ENCODE results near the gene RPGRIP1.

DNA sequence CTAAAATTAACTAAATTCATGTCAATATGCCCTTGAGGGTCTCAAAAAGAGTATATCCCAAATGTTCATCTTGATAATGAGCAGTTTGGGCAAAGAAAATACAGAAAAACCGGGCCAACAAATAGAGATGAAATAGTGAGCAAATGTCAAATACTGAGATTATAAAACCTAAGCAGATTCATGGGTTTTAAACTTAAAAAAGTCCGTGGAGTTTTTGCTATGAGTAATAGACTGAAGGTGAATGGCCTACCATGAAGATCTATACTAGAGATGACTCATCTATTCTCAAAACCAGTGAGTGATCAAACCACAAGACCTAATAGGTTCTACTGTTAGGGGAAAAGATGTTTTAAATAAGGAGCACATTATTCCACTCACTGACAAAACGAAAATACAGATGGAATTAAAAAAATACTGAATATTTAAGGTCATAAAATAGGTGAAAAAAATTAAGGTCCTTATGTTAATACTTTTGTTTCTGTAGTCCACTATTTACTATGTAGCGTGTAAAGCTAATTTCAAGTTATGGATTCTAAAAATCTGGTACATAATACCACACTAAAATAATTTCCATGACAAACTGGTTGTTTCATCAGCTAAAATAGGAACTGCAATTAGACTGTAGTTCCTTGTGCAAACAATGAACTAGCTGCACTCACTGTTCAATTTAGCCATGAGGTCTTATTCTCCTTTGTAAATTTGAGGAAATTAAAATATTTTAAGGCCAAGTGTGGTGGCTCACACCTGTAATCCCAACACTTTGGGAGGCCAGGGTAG, 15.7 kb upstream of the RPGRIP1 start:
- TF ChIP-seq, protein P1, sequence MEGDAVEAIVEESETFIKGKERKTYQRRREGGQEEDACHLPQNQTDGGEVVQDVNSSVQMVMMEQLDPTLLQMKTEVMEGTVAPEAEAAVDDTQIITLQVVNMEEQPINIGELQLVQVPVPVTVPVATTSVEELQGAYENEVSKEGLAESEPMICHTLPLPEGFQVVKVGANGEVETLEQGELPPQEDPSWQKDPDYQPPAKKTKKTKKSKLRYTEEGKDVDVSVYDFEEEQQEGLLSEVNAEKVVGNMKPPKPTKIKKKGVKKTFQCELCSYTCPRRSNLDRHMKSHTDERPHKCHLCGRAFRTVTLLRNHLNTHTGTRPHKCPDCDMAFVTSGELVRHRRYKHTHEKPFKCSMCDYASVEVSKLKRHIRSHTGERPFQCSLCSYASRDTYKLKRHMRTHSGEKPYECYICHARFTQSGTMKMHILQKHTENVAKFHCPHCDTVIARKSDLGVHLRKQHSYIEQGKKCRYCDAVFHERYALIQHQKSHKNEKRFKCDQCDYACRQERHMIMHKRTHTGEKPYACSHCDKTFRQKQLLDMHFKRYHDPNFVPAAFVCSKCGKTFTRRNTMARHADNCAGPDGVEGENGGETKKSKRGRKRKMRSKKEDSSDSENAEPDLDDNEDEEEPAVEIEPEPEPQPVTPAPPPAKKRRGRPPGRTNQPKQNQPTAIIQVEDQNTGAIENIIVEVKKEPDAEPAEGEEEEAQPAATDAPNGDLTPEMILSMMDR (IDR thresholded peaks at IDR 0.05) = no peak
- no peak for TF ChIP-seq POLR2A (IDR thresholded peaks at IDR 0.05)
